GM12891 (cell line): ENCODE data around the gene IFNK.

Experiments
- POLR2A ChIP-seq: IDR thresholded peaks from 2 replicates; pipeline ENCODE4 v1.6.1; 2011; ENCODE audit warnings: low read depth, low read length, control low read depth
- POLR2AphosphoS5 ChIP-seq: IDR thresholded peaks from 2 replicates; pipeline ENCODE4 v1.6.1; 2011; ENCODE audit warnings: low read depth, low read length, control low read depth
- SPI1 ChIP-seq: IDR thresholded peaks from 2 replicates; pipeline ENCODE4 v1.6.1; 2011; ENCODE audit warnings: low read depth, low read length, control low read depth
- TAF1 ChIP-seq: IDR thresholded peaks from 2 replicates; pipeline ENCODE4 v1.6.1; 2011; ENCODE audit warnings: low read depth, low read length, control low read depth

DNA sequence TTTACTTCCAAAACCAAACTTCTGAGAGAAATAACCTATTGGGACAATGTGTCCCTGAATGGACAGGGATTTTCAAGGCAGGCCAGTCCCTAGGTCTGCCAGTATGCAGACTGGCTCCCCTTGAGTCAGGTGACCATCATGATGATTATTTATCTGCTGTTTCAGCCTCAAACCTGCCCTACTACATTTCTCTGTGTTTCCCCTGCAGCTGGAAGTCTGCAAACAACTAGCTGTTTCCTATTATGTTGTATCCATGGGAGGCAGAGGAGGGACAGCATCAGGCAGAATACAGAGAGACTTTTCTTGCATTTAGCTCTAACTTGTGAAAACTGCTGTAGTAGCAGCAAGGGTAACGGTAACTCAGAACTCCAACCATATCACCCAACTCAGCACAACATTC, 36.2 kb upstream of the IFNK start:
- TF ChIP-seq POLR2AphosphoS5 = no peak
- TF ChIP-seq POLR2A = no peak
- TF ChIP-seq TAF1 = no peak
- TF ChIP-seq SPI1 = no peak
